GM21390 (cell line): ENCODE data around the gene WHAMM.
"Not testable (repeated sequence)": the region's sequence is repeated elsewhere in the genome, so short reads cannot be mapped to it uniquely, and the experiment has no call there.

Source experiments
- ATAC-seq: cut with Tn5 transposase; IDR thresholded peaks from one replicate; pipeline ENCODE4 v1.9.1; 2021; ENCODE audit not compliant: unreplicated experiment

WHAMM gene

GRCh38 chr15:82803793-82804574 lies 5.4 kb upstream of the WHAMM start:
- ATAC-seq: no peak

GRCh38 chr15:82804575-82804949 lies 4.9 kb upstream of the WHAMM start:
- no peak for ATAC-seq

GRCh38 chr15:82805994-82806406 lies 3.4 kb upstream of the WHAMM start, which contains the start of gene FSD2:
TSS of gene FSD2 (minus strand) at chr15:82806069. CDS start at chr15:82787390, 18,679 bp downstream.
- peak; percentile 48 for ATAC-seq

GRCh38 chr15:82807920-82808633 lies 1.4 kb upstream of the WHAMM start:
- no peak for ATAC-seq

DNA sequence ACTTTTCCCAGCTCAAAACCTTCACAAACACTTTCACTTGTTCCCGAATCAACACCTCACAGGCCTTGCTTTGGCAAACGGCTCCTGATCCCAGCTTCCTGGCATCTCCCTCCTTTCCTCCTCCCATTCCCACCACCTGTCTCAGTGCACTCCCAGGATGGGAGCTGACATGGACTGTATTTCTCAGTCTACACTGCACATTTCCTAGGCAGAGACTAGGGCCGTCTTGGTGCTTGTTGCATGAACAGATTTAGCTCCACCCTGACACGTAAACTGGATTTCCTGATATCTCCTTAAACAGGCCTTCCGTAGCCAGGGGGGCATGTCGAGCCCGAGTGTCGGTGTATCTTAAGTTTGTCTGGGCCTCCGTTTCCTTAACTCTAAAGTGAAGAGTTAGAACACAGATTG lies 790 bp upstream of the WHAMM start:
- no peak for ATAC-seq

GRCh38 chr15:82810061-82810889 lies 847 bp downstream of the WHAMM start:
- peak; percentile 15 for ATAC-seq

DNA sequence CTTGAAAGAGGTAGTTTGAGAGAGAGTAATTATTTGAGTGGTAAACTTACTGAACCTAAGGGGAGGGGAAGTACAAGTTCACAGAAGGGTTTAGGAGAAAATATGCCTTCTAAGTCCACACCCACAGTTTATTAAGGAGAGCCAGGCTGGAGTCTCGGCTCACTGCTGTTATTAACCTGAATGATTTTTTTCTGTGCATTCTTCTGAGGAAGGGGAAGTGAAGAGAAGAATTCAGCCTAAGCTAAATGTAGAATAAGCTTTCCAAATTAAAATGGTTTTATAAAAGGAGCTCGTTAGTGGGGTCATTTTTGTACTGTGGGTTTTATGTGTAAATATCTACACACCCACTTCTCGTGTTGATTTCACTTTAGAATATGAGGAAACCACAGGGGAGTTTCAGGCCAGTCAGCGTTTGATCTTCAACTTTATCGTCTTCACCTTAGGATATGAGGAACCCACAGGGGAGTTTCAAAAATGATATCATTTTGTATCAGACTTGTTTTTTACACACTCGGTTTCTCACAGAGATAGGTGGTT lies 1.5 kb downstream of the WHAMM start:
- no peak for ATAC-seq

DNA sequence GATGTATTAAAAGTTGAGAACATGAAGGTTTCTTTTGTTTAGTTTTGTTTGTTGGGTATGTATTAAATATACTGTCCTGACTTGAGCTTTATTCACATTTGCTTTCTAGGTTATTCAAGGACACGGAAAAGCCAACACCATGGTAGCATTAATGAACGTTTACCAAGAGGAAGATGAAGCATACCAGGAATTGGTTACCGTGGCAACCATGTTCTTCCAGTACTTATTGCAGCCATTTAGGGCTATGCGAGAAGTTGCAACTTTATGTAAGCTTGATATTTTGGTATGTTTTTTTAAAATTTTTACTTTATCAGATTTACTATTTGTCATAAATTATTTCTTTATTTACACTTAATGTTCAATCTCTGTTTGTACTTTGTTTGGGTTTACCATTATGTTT lies 3.6 kb downstream of the WHAMM start:
- ATAC-seq: no peak

DNA sequence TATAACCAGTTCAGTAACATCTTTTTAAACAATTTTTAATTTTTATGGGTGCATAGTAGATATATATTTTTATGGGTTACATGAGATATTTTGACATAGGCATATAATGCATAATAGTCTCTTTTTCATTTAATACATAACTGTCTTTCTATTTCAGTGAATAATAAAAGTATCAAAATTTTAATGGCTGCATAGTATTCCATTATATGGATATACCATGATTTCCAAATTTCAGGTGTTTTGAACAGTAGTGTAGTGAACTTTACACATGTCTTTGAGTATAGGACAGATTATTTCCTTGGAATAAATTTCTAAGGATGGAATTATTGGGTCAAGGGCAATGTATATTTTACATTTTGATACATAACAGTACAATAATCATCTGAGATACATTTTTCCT lies 10.7 kb downstream of the WHAMM start:
- ATAC-seq: no peak

DNA sequence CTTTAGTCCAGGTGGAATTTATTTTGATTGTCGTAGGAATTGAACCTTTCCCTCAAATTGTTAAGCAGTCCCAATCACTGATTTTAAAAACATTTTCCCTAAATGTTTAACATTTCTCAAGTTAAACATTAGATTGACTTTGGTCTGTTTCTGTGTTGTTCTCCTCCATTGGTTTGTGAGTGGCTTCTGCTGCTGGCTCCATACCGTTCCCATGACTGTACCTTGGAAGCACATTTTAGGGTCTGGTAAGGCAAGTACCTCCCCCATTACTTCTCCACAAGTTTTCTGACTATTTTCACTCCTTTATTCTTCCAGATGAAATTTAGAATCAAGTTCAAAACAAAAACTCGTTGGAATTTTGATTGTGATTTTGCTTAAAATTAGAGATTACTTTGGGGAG lies 12.0 kb downstream of the WHAMM start:
- not testable (repeated sequence) for ATAC-seq

- not testable (repeated sequence) for ATAC-seq
Observed at GRCh38 chr15:82821851-82822250, 12.4 kb downstream of the WHAMM start.

GRCh38 chr15:82823049-82823448 lies 13.6 kb downstream of the WHAMM start:
- ATAC-seq: no peak

GRCh38 chr15:82828075-82828474 lies 18.6 kb downstream of the WHAMM start:
- no peak for ATAC-seq

DNA sequence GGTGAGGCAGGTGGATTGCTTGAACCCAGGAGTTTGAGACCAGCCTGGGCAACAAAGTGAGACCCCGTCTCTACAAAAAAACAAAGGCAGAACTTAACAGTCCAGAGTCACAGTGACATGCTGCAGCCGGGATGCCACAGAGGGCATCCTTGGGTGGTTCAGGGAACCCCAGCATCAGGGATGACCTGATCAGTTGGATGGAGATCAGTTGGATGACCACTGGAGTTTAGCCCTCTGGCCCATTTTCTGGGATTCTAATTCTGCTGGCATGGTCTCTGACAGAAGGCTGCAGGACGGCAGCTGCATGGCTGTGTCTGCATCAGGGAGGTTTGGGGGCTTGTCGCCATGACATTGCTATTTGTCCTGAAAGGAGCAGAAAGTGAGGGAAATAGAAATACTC lies 19.8 kb downstream of the WHAMM start:
- ATAC-seq: no peak

DNA sequence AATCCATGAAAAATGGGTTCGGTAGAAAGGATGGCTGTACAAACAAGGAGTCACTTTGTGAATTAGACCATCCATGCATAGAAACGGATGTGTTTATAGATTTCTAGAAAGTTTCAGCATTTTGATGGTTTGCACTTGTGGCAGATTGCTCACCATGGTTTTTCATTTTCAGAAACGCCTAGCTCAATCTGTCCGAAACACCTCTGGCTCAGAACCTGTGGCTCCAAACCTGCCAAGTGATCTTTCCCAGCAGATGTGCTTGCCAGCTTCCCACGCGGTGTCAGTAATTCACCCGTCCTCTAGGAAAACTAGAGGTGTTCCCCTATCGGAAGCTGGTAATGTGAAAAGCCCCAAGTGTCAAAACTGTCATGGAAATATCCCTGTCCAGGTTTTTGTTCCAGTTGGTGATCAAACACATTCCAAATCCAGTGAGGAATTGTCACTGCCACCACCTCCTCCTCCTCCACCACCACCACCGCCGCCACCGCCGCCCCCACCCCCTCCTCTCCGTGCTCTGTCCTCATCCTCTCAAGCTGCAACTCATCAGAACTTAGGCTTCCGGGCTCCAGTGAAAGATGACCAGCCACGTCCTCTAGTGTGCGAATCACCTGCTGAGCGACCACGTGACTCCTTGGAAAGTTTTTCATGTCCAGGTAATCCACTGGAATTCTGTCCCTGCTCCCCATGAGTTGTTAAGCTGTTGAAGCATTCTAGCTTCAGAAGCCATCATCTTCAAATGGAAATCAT lies 21.2 kb downstream of the WHAMM start:
- no peak for ATAC-seq

DNA sequence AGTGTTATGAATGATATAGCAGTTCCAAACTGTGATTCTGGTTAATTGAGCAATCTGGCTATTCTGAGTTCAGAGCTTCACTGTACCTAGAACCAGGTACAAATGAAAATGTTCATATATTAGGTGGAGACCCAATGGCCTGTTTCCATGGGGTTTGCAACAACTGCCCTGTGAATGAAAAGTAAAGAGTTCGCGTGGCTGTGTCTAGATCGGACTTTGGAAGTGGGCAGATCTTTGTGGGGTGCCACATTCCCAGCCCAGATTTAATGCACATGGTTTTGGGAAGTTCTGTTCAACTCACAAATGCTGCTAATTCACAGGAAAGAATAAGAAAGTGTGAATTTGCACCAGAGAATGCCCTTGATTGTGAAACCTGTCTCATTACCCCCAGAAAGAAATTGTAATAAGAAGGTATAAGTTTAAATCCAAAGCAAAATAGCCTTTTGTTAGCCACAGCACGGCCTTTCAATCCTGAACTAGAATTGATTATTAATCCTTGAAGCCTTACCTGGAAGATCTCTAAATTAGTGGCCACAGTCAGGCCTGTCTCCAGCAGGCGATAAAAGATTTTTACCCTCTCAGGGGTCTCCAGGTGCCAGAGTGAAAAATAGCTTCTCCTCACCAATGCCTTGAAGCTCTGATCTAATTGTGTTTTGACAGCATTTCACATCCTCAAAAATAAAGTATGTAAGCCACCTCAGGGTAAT lies 22.6 kb downstream of the WHAMM start:
- no peak for ATAC-seq

- peak; percentile 89 for ATAC-seq
Observed at GRCh38 chr15:82832601-82833361, 23.4 kb downstream of the WHAMM start.

DNA sequence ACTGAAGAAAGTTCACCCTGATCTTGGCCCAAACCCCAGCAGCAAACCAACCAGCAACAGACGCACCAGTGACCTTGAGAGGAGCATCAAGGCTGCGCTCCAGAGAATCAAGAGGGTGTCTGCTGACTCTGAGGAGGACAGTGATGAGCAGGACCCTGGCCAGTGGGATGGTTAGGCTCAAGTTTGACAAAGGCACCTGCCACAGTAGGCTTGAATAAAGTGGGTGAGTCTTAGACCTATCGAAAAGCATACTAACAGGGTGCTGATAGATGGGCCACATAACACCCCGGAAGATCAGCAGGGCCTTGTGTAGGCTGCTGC lies 23.9 kb downstream of the WHAMM start:
- ATAC-seq: no peak

- no peak for ATAC-seq
Observed at GRCh38 chr15:82835391-82835917, 26.0 kb downstream of the WHAMM start.
